Gastrocnemius medialis (tissue), 4 donors: ENCODE results near the gene AP3S2.

ENCODE experiments used
- CTCF ChIP-seq, 5 experiments: fragments of 450-650 bp in 3 of 5; fragments of 200-600 bp in 2 of 5; sonication (generic) in 2 of 5; IDR thresholded peaks in 4 of 5; conservative IDR thresholded peaks in 1 of 5; 1 replicate in 4 of 5; 2 replicates in 1 of 5; pipeline ENCODE4 v1.5.1; 2016 to 2019; ENCODE audit warnings: antibody characterized with exemption in 5 of 5, mild to moderate bottlenecking in 3 of 5, moderate library complexity in 3 of 5
- POLR2A ChIP-seq, 2 donors: fragments of 450-650 bp; IDR thresholded peaks; one replicate each; pipeline ENCODE4 v1.6.1; 2017; ENCODE audit warnings: antibody characterized with exemption in 2 of 2, mild to moderate bottlenecking in 2 of 2, moderate library complexity in 2 of 2

DNA sequence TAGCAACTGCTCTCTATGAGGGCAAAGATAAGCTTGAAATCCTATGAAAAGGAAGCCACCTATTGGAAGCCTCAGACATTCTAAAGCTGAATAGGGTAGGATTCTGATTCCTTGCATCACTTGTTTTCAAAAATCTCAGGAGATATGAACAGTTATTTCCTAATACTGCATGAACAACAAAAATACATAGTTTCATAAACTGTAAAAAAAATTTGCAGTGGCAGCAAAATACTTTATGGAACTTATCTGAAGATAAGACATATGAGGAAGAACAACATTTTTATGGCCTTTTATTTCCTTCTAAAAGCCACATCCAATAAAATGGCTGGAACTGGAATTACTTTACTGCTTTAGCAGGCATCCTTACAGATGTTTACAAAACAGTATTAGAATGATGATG, 29.9 kb downstream of the AP3S2 start:
- TF ChIP-seq POLR2A (IDR thresholded peaks at IDR 0.05) (no peak), CTCF (IDR thresholded peaks at IDR 0.05 in 4 of 5, conservative IDR thresholded peaks at IDR 0.05 in 1 of 5) (no peak)
